Parathyroid adenoma (tissue), 2 donors: ENCODE measurements around the gene ZRANB3.

Experiments used
- H2AFZ ChIP-seq: fragments of 300-600 bp; sonication (generic); one replicate; pipeline ENCODE4 v1.7.0; 2017; ENCODE audit warnings: antibody characterized with exemption, mild to moderate bottlenecking
- H3K27ac ChIP-seq: fragments of 300-600 bp; sonication (generic); one replicate; pipeline ENCODE4 v1.7.0; 2017
- H3K27me3 ChIP-seq: fragments of 300-600 bp; sonication (generic); one replicate; pipeline ENCODE4 v1.7.0; 2017; ENCODE audit warnings: low read length; ENCODE audit not compliant: control insufficient read depth, insufficient read depth
- H3K36me3 ChIP-seq: fragments of 300-600 bp; sonication (generic); one replicate; pipeline ENCODE4 v1.7.0; 2017; ENCODE audit warnings: low read length; ENCODE audit not compliant: control insufficient read depth, insufficient read depth
- H3K4me1 ChIP-seq: fragments of 300-600 bp; sonication (generic); one replicate; pipeline ENCODE4 v1.7.0; 2017; ENCODE audit warnings: control low read depth
- H3K4me2 ChIP-seq: fragments of 300-600 bp; sonication (generic); one replicate; pipeline ENCODE4 v1.7.0; 2017; ENCODE audit warnings: low read length
- H3K4me3 ChIP-seq: fragments of 300-600 bp; sonication (generic); one replicate; pipeline ENCODE4 v1.7.0; 2017; ENCODE audit warnings: low read depth, low read length
- H3K79me2 ChIP-seq: fragments of 300-600 bp; sonication (generic); one replicate; pipeline ENCODE4 v1.7.0; 2017; ENCODE audit warnings: control low read depth
- H3K9ac ChIP-seq: fragments of 300-600 bp; sonication (generic); one replicate; pipeline ENCODE4 v1.7.0; 2017; ENCODE audit warnings: mild to moderate bottlenecking
- H3K9me3 ChIP-seq: fragments of 300-600 bp; sonication (generic); one replicate; pipeline ENCODE4 v1.7.0; 2017; ENCODE audit warnings: low read length; ENCODE audit not compliant: control insufficient read depth
- TF ChIP-seq, protein P1 (sequence below): fragments of 300-600 bp; sonication (generic); IDR thresholded peaks from one replicate; pipeline ENCODE4 v1.7.0; 2017; ENCODE audit warnings: antibody characterized with exemption, mild to moderate bottlenecking
- donor health status: primary hyperparathyroidism.

Gene ZRANB3

GRCh38 chr2:135494917-135495316, 36.1 kb downstream of the ZRANB3 start:
- H3K4me3 ChIP-seq = no peak overlapping the region
- H3K9me3 ChIP-seq = no peaks in the 10 kb centered on the region
- TF ChIP-seq, protein P1, sequence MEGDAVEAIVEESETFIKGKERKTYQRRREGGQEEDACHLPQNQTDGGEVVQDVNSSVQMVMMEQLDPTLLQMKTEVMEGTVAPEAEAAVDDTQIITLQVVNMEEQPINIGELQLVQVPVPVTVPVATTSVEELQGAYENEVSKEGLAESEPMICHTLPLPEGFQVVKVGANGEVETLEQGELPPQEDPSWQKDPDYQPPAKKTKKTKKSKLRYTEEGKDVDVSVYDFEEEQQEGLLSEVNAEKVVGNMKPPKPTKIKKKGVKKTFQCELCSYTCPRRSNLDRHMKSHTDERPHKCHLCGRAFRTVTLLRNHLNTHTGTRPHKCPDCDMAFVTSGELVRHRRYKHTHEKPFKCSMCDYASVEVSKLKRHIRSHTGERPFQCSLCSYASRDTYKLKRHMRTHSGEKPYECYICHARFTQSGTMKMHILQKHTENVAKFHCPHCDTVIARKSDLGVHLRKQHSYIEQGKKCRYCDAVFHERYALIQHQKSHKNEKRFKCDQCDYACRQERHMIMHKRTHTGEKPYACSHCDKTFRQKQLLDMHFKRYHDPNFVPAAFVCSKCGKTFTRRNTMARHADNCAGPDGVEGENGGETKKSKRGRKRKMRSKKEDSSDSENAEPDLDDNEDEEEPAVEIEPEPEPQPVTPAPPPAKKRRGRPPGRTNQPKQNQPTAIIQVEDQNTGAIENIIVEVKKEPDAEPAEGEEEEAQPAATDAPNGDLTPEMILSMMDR = no peak

GRCh38 chr2:135494503-135494902, 36.5 kb downstream of the ZRANB3 start:
- Histone ChIP-seq H3K4me3 (no peak overlapping the region), H3K36me3 (no peaks in the 10 kb centered on the region), H3K4me2 (no peak overlapping the region), H3K79me2 (no peaks in the 10 kb centered on the region), H3K27ac (no peak overlapping the region), H2AFZ (no peak overlapping the region), H3K9me3 (no peaks in the 10 kb centered on the region), H3K9ac (no peak overlapping the region), H3K27me3 (no peaks in the 10 kb centered on the region), H3K4me1 (no peaks in the 10 kb centered on the region)
- TF ChIP-seq, protein P1 = no peak

More at GRCh38 chr2:135494917-135495316, 36.1 kb downstream of the ZRANB3 start:
- H3K36me3 ChIP-seq = no peaks in the 10 kb centered on the region
- H3K4me2 ChIP-seq = no peak overlapping the region
- H2AFZ ChIP-seq = no peak overlapping the region
- H3K4me1 ChIP-seq = no peaks in the 10 kb centered on the region
- H3K27ac ChIP-seq = no peak overlapping the region
- no peak overlapping the region for H3K9ac ChIP-seq
- no peaks in the 10 kb centered on the region for H3K79me2 ChIP-seq
- H3K27me3 ChIP-seq = no peaks in the 10 kb centered on the region

DNA sequence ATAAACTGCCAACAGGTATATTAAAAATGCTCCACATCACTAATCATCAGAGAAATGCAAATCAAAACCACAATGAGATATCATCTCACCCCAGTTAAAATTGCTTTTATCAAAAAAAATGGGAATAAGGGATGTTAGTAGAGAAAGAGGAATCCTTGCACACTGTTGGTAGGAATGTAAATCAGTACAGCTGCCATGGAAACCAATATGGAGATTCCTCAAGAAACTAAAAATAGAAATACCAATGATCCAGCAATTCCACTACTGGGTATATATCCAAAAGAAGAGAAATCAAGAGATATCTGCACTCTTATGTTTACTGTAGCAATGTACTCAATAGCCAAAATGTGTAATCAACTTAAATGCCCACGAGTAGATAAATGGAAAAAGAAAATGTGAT, 40.6 kb downstream of the ZRANB3 start:
- H3K9ac ChIP-seq = no peak overlapping the region
- no peak overlapping the region for H3K27ac ChIP-seq
- no peaks in the 10 kb centered on the region for H3K4me1 ChIP-seq
- H3K27me3 ChIP-seq = no peaks in the 10 kb centered on the region
- H3K4me3 ChIP-seq = no peak overlapping the region
- no peaks in the 10 kb centered on the region for H3K9me3 ChIP-seq
- H3K36me3 ChIP-seq = no peaks in the 10 kb centered on the region
- H3K4me2 ChIP-seq = no peak overlapping the region
- TF ChIP-seq, protein P1 = no peak
- H3K79me2 ChIP-seq = no peaks in the 10 kb centered on the region
- H2AFZ ChIP-seq = no peak overlapping the region

DNA sequence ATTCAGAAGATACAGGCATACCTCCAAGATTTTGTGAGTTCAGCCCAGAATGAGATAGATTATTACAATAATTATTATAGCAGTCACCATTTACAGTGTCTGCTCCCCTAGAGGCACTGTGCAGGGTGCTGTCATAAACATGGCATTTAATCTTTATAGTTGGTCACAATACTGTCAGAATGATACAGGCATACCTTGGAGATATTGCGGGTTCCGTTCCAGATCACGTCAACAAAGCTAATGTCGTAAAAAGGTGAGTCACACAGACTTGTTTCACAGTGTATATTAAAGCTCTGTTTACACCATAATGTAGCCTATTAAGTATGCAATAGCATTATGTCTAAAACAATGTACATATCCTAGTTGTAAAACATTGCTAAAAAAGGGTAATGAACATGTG, 45.6 kb downstream of the ZRANB3 start:
- no peaks in the 10 kb centered on the region for H3K9me3 ChIP-seq
- H3K4me3 ChIP-seq = no peak overlapping the region
- H3K4me2 ChIP-seq = no peak overlapping the region
- H3K27me3 ChIP-seq = no peaks in the 10 kb centered on the region
- no peaks in the 10 kb centered on the region for H3K79me2 ChIP-seq
- H3K36me3 ChIP-seq = no peaks in the 10 kb centered on the region
- H3K4me1 ChIP-seq = no peaks in the 10 kb centered on the region
- TF ChIP-seq, protein P1 = no peak
- H2AFZ ChIP-seq = no peak overlapping the region
- H3K9ac ChIP-seq = no peak overlapping the region
- no peak overlapping the region for H3K27ac ChIP-seq

DNA sequence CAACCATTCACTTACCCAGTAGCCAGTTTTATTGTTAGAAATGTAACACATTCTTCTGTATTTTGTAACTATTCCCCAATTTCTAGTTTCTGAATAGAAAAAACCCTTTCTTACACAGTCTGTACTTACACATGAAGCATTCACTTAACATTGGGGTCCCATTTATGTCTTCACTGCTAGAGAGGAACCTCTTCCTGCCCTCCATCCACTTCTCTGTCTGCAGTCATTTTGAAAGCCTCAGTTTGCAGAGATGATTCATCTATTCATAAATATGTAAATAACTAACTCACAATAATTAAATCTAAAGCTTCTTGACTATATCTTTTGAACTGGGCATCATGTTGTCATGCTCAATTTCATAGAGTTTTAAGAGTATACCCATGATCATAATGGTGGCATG, 55.9 kb downstream of the ZRANB3 start:
- Histone ChIP-seq H3K36me3 (no peaks in the 10 kb centered on the region), H2AFZ (no peak overlapping the region), H3K27me3 (no peaks in the 10 kb centered on the region), H3K4me2 (no peak overlapping the region), H3K4me3 (no peak overlapping the region), H3K4me1 (no peaks in the 10 kb centered on the region), H3K9me3 (no peaks in the 10 kb centered on the region), H3K27ac (no peak overlapping the region), H3K9ac (no peak overlapping the region), H3K79me2 (no peaks in the 10 kb centered on the region)
- TF ChIP-seq, protein P1 = no peak
